GM18951 (cell line): ENCODE results near the gene ARHGAP4.

Experiments
- POLR2A ChIP-seq: IDR thresholded peaks from 4 replicates; pipeline ENCODE4 v1.6.1; 2011; ENCODE audit warnings: mild to moderate bottlenecking; ENCODE audit not compliant: insufficient read length, insufficient read depth; ENCODE audit errors: extremely low read depth
- in situ Hi-C: fragments of 300-500 bp; cut with MboI; formaldehyde crosslinking; loops from one replicate; pipeline ENCODE4 v1.12.0; 2022; ENCODE audit warnings: low sequenced_read_pairs, mixed read lengths, inconsistent platforms; ENCODE audit not compliant: unreplicated experiment

The ARHGAP4 gene

GRCh38 chrX:153932220-153932915 is 6.3 kb upstream of the ARHGAP4 start:
- in situ Hi-C loops = no loop called here
- TF ChIP-seq POLR2A = no peak

- TF ChIP-seq POLR2A = no peak
- in situ Hi-C loops = no loop called here
These were observed 5.7 kb upstream of the ARHGAP4 start for GRCh38 chrX:153931748-153932147.

DNA sequence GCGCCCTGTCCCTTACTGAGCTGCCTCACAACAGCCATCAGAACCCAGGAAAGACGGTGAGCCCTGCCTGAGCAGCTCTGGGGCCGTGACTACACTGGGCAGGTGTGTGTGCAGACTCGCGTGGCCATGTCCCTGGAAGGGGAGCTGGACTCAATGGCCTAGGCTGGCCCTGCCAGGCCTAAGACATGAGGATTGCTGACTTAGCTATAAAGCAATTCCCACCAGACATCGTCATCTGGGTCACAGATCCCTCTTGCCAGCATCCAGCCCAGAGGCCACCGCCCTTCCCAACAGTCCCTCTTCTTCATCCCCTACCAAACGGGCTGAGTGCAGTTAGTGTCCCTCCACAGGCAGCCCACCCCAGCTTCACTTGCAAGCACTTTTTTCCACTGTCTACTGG is 5.1 kb upstream of the ARHGAP4 start:
- in situ Hi-C loops = no loop called here
- TF ChIP-seq POLR2A = no peak

- in situ Hi-C loops = no loop called here
- no peak for TF ChIP-seq POLR2A
These were observed 4.2 kb upstream of the ARHGAP4 start for GRCh38 chrX:153930011-153930910.

GRCh38 chrX:153929576-153929975 is 3.5 kb upstream of the ARHGAP4 start:
- no peak for TF ChIP-seq POLR2A
- in situ Hi-C loops = no loop called here

DNA sequence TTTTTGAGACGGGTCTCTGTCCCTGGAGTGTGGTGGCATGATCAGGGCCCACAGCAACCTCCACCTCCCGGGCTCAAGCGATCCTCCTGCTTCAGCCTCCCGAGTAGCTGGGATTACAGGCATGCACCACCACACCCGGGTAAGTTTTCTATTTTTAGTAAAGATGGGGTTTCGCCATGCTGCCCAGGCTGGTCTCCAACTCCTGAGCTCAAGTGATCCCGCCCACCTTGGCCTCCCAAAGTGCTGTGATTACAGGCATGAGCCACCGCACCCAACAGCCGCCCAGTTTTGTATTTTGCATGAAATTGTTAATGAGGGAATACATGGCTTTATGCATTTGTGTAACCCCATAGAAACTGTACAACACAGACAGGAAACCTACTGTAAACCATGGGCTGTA is 2.8 kb upstream of the ARHGAP4 start:
- in situ Hi-C loops = no loop called here
- no peak for TF ChIP-seq POLR2A

GRCh38 chrX:153927922-153928760 is 2.1 kb upstream of the ARHGAP4 start:
- TF ChIP-seq POLR2A = peak; percentile 71
- in situ Hi-C loops = no loop called here

DNA sequence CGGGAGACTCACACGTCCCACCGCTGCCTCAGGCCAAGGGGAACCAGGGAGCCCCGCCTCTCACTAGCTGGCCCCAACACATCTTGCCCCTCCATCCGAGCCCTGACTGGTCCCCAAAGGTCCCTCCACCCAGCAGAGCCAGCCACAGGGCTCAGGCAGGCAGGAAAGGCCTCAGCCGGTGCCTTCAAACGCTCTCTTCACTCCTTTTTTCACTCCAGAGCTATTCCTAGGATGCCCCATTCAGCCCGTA is 1.5 kb upstream of the ARHGAP4 start:
- in situ Hi-C loops = no loop called here

GRCh38 chrX:153926858-153927671 is 1.0 kb upstream of the ARHGAP4 start:
- peak; percentile 56 for TF ChIP-seq POLR2A
- in situ Hi-C loops = no loop called here

More for the DNA sequence above, 1.5 kb upstream of the ARHGAP4 start:
- TF ChIP-seq POLR2A = no peak

DNA sequence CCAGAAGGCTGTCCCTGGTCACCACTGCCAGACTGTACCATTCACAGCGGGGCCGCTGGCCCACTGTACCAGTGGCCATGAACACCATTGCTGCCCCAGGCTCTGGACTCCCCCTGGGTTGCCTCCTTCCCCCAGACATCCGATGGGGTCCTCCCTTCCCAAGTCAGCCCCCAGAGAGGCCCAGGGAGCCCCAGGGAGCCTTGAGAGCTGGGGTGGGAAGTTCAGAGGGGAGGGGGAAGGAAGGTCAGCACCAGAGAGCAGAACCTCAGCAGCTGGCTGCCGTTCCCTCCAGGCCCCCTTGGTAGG is 441 bp upstream of the ARHGAP4 start:
- no peak for TF ChIP-seq POLR2A
- in situ Hi-C loops = no loop called here

- peak; percentile 96 for TF ChIP-seq POLR2A
- in situ Hi-C loops = no loop called here
These were observed 701 bp downstream of the ARHGAP4 start for GRCh38 chrX:153925387-153925738.

- in situ Hi-C loops = no loop called here
These were observed 1.8 kb downstream of the ARHGAP4 start for GRCh38 chrX:153924149-153924861.

More at GRCh38 chrX:153924149-153924861, 1.8 kb downstream of the ARHGAP4 start:
- peak; percentile 12 for TF ChIP-seq POLR2A
